ENCODE results near the gene METTL21C. TPM values are rescaled to one million over a fixed set of nuclear protein-coding genes. Genes with fewer than 3 reads are reported as not detected.

The METTL21C gene
- not detected for polyA plus RNA-seq

GRCh38 chr13:102694937-102695336, at the start of gene METTL21C:
Gene METTL21C (minus strand): TSS chr13:102695044. CDS start chr13:102694498, 546 bp downstream.
- 69 to 79% (median 79%) methylated on average over 6 of the region's 6 CpGs for WGBS, 3 donors
- no peak within 1 kb of the TSS for H3K27ac ChIP-seq (ENCODE audit: low read depth, low read length)

DNA sequence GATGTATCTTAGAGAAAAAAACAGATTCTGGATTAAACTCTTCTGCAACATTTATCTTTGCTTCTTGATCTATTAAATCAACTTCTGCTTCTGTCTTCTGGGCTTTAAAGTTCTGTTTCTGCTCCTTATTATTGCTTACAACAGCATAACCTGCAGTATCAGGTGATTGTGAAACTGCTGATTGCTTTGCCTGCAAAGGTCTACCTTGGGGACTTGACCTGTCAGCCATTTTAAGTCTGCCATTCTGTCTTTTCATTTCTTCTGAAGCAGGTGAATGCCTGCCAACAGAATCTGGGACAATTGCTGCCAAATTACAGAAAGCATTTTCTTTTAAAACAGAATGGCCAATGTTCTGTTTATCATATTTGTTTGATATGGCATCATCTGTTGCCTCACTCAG, 47.7 kb upstream of the METTL21C start:
- no peak overlapping the region for H3K27ac ChIP-seq (ENCODE audit: low read depth, low read length)

- WGBS, 3 donors: 45 to 83% (median 74%) methylated on average over 1 of the region's 1 CpG
- H3K27ac ChIP-seq (ENCODE audit: low read depth, low read length): no peak overlapping the region
These were observed 47.3 kb upstream of the METTL21C start for GRCh38 chr13:102742101-102742500.

- WGBS, 3 donors: 26 to 31% (median 28%) methylated on average over 8 of the region's 8 CpGs
- H3K27ac ChIP-seq (ENCODE audit: low read depth, low read length): no peak overlapping the region
These were observed 34.9 kb upstream of the METTL21C start for GRCh38 chr13:102729560-102730270.

- no peak overlapping the region for H3K27ac ChIP-seq (ENCODE audit: low read depth, low read length)
- 64 to 74% (median 68%) methylated on average over 2 of the region's 2 CpGs for WGBS, 3 donors
These were observed 31.6 kb upstream of the METTL21C start for GRCh38 chr13:102726430-102726829.

DNA sequence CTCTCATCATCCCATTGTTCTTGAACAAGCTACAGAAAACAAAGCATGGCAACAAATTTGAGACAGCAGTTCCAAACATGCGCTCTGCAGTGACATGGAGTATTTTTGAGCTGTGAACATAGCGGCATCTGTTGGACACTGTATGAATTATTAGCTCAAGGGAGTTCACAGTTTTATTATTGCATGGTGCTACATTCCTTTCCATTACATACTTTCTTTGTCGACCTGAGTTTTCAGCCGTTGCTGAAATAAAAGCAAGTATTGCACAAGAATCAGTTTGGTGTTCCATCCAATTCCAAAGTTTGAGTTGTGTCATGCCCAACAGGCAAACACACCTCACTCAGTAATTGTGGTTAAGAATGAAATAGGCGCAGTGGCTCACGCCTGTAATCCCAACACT, 30.1 kb upstream of the METTL21C start:
- H3K27ac ChIP-seq (ENCODE audit: low read depth, low read length): no peak overlapping the region
- whole genome bisulfite sequencing, 3 donors: 52 to 68% (median 68%) methylated on average over 6 of the region's 6 CpGs

GRCh38 chr13:102721800-102722231, 27.0 kb upstream of the METTL21C start:
- H3K27ac ChIP-seq (ENCODE audit: low read depth, low read length): no peak overlapping the region
- 27 to 85% (median 41%) methylated on average over 1 of the region's 1 CpG for WGBS, 3 donors

DNA sequence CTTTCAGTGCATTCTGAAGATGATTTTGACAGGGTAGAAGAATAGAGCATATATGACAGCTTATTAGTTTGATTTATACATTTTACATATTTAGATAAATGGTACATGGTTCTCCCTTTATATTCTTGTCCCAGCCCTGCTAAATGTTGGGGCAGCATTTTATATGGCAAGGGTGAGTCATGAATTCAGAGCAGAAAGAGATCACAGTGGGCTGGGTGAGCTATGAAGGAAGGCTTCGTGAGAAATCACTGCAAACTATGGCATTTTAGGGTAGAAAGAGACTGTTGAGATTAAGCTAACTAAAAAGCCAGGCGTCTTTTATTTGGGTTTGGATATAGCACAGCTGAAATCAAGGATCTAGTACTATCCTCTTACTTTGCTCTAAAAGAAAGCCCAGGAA, 23.9 kb upstream of the METTL21C start:
- WGBS, 3 donors: 60 to 91% (median 87%) methylated on average over 2 of the region's 2 CpGs
- no peak overlapping the region for H3K27ac ChIP-seq (ENCODE audit: low read depth, low read length)

GRCh38 chr13:102715447-102715846, 20.6 kb upstream of the METTL21C start:
- H3K27ac ChIP-seq (ENCODE audit: low read depth, low read length): no peak overlapping the region
- 53 to 66% (median 56%) methylated on average over 1 of the region's 1 CpG for WGBS, 3 donors

GRCh38 chr13:102710261-102710679, 15.4 kb upstream of the METTL21C start:
- H3K27ac ChIP-seq (ENCODE audit: low read depth, low read length): no peak overlapping the region
- WGBS, 3 donors: 86 to 89% (median 86%) methylated on average over 9 of the region's 9 CpGs

GRCh38 chr13:102709536-102709935, 14.7 kb upstream of the METTL21C start:
- H3K27ac ChIP-seq (ENCODE audit: low read depth, low read length): no peak overlapping the region

- 58 to 90% (median 88%) methylated on average over 2 of the region's 2 CpGs for WGBS, 3 donors
- no peak overlapping the region for H3K27ac ChIP-seq (ENCODE audit: low read depth, low read length)
These were observed 14.1 kb upstream of the METTL21C start for GRCh38 chr13:102708991-102709390.

DNA sequence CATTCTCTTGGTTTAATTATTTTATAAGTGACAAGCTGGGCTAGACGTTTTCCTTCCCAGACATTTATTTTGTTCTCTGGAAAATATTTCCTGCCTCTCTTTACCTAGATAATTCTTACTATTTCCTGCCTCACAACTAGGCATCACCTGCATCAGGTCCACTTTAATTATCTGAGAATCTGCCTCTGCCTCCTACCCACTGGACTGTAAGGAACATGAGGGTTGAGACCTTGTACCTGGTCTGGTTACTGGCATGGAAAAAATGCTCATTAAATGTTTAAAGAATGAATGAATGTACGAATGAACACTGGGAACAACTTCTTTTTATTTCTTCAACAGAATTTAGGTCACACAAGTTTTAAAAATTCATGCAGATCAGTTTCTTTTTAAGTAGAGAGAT, 13.4 kb upstream of the METTL21C start:
- WGBS, 3 donors: 38 to 59% (median 47%) methylated on average over 2 of the region's 2 CpGs
- H3K27ac ChIP-seq (ENCODE audit: low read depth, low read length): no peak overlapping the region

GRCh38 chr13:102707467-102707866, 12.6 kb upstream of the METTL21C start:
- H3K27ac ChIP-seq (ENCODE audit: low read depth, low read length): no peak overlapping the region
- WGBS, 3 donors: 21 to 41% (median 38%) methylated on average over 4 of the region's 4 CpGs

- H3K27ac ChIP-seq (ENCODE audit: low read depth, low read length): no peak overlapping the region
- WGBS, 3 donors: 74 to 89% (median 81%) methylated on average over 6 of the region's 6 CpGs
These were observed 9.6 kb upstream of the METTL21C start for GRCh38 chr13:102704238-102705058.

- no peak overlapping the region for H3K27ac ChIP-seq (ENCODE audit: low read depth, low read length)
These were observed 8.8 kb upstream of the METTL21C start for GRCh38 chr13:102703726-102704035.

- 48 to 60% (median 52%) methylated on average over 8 of the region's 8 CpGs for WGBS, 3 donors
- H3K27ac ChIP-seq (ENCODE audit: low read depth, low read length): no peak overlapping the region
These were observed 8.3 kb upstream of the METTL21C start for GRCh38 chr13:102702965-102703725.

GRCh38 chr13:102701331-102701730, 6.5 kb upstream of the METTL21C start:
- WGBS, 3 donors: 83 to 93% (median 92%) methylated on average over 5 of the region's 5 CpGs
- no peak overlapping the region for H3K27ac ChIP-seq (ENCODE audit: low read depth, low read length)

Measured in adipose tissue (tissue), 3 donors.